DOHH2 (cell line): Measurements from ENCODE around the gene CEACAM21.

Source experiments
- H3F3A ChIP-seq: fragments of 200-600 bp; sonication (generic), shearing (Covaris generic); 2 replicates; pipeline ENCODE4 v1.6.0; 2016; ENCODE audit warnings: antibody characterized with exemption, mild to moderate bottlenecking; ENCODE audit not compliant: control insufficient read depth, insufficient read depth
- H3K27ac ChIP-seq: fragments of 200-600 bp; sonication (generic); 2 replicates; pipeline ENCODE4 v1.5.1; 2014; ENCODE audit warnings: low read depth, mild to moderate bottlenecking, low read length, moderate library complexity
- H3K27me3 ChIP-seq: fragments of 200-600 bp; sonication (generic); 2 replicates; pipeline ENCODE4 v1.6.1; 2014; ENCODE audit warnings: mild to moderate bottlenecking, low read length, mixed read lengths; ENCODE audit not compliant: control insufficient read depth
- H3K36me3 ChIP-seq: fragments of 200-600 bp; sonication (generic); 2 replicates; pipeline ENCODE4 v1.6.1; 2014; ENCODE audit warnings: mild to moderate bottlenecking, low read length, moderate library complexity, mixed read lengths; ENCODE audit not compliant: control insufficient read depth
- H3K4me1 ChIP-seq: fragments of 200-600 bp; sonication (generic); 2 replicates; pipeline ENCODE4 v1.6.1; 2014; ENCODE audit warnings: mild to moderate bottlenecking, low read length, mixed read lengths; ENCODE audit not compliant: control insufficient read depth
- H3K4me2 ChIP-seq: fragments of 200-600 bp; sonication (generic); 2 replicates; pipeline ENCODE4 v1.6.0; 2014; ENCODE audit warnings: mild to moderate bottlenecking, low read length, moderate library complexity
- H3K4me3 ChIP-seq: fragments of 200-600 bp; sonication (generic); 2 replicates; pipeline ENCODE4 v1.5.1; 2014; ENCODE audit warnings: mild to moderate bottlenecking, low read length, mixed read lengths
- H3K79me2 ChIP-seq: fragments of 200-600 bp; sonication (generic); 2 replicates; pipeline ENCODE4 v1.6.1; 2014; ENCODE audit warnings: mild to moderate bottlenecking, low read length, mixed read lengths; ENCODE audit not compliant: control insufficient read depth
- H3K9me2 ChIP-seq: fragments of 200-600 bp; sonication (generic); replicated peaks from 2 replicates; pipeline ENCODE4 v1.6.1; 2014; ENCODE audit warnings: mild to moderate bottlenecking, low read length, mixed read lengths; ENCODE audit not compliant: control insufficient read depth
- H3K9me3 ChIP-seq: fragments of 200-600 bp; sonication (generic); 2 replicates; pipeline ENCODE4 v1.6.1; 2014; ENCODE audit warnings: antibody characterized with exemption, low read length, mixed read lengths; ENCODE audit not compliant: control insufficient read depth, insufficient read depth
- H4K20me1 ChIP-seq: fragments of 200-600 bp; sonication (generic); 2 replicates; pipeline ENCODE4 v1.6.0; 2014; ENCODE audit warnings: low read depth, mild to moderate bottlenecking, antibody characterized with exemption, low read length, moderate library complexity; ENCODE audit not compliant: control insufficient read depth, insufficient read depth
- EZH2phosphoT487 ChIP-seq: fragments of 200-600 bp; sonication (generic); IDR thresholded peaks from 2 replicates; pipeline ENCODE4 v1.6.1; 2017; ENCODE audit warnings: borderline replicate concordance, mild to moderate bottlenecking, antibody characterized with exemption, low read length, moderate library complexity, mixed read lengths
- TF ChIP-seq, protein P1 (sequence below): fragments of 200-600 bp; sonication (generic); IDR thresholded peaks from one replicate; pipeline ENCODE4 v1.5.1; 2014; ENCODE audit warnings: antibody characterized with exemption, mild to moderate bottlenecking, low read depth, low read length; ENCODE audit not compliant: poor library complexity, severe bottlenecking

Gene CEACAM21

DNA sequence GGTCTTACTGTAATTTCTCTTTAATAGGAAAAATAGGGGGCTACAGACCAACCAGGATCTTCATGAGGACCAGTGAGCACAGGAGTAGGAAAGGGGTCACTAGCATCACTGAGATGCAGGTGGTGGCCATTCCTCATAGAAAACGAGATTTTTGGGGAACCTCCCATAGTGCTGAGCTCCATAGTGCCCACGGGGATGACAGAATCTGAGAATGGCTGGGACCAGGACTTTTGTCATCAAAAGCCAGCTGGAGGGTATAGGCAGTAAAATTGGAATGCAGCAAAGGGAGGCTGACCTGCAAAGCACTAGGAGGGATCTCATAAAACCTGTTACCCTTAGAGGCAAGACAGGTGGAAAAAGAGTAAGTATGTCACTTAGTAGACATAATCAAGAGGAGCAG is 28.4 kb upstream of the CEACAM21 start:
- no peak overlapping the region for H3K27ac ChIP-seq

DNA sequence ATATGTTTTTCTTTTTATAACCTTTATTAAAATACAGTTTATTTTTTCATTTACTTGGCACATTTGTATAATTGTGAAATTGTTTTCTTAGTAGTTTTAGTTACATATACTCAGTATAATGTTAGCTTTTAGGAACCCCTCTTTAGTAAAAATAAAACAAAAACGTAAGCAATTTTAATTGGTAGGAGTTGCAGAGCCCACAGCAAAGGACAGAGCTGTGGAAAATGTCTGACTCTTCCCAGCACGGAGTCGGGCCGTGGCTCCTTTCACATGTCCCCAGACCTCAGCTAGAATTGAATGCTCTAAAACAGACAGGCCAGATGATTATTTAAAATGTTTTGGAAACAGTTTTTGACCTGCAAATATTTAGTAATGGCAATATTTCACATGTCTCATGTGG is 27.9 kb upstream of the CEACAM21 start:
- H3K9me3 ChIP-seq, result no peaks in the 10 kb centered on the region
- no peaks in the 10 kb centered on the region for H4K20me1 ChIP-seq
- H3K79me2 ChIP-seq, result peaks cover 26% of the 10 kb centered on the region
- no peak for TF ChIP-seq EZH2phosphoT487
- TF ChIP-seq, protein P1, sequence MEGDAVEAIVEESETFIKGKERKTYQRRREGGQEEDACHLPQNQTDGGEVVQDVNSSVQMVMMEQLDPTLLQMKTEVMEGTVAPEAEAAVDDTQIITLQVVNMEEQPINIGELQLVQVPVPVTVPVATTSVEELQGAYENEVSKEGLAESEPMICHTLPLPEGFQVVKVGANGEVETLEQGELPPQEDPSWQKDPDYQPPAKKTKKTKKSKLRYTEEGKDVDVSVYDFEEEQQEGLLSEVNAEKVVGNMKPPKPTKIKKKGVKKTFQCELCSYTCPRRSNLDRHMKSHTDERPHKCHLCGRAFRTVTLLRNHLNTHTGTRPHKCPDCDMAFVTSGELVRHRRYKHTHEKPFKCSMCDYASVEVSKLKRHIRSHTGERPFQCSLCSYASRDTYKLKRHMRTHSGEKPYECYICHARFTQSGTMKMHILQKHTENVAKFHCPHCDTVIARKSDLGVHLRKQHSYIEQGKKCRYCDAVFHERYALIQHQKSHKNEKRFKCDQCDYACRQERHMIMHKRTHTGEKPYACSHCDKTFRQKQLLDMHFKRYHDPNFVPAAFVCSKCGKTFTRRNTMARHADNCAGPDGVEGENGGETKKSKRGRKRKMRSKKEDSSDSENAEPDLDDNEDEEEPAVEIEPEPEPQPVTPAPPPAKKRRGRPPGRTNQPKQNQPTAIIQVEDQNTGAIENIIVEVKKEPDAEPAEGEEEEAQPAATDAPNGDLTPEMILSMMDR, result no peak
- H3K27ac ChIP-seq, result peak overlapping the region; percentile 98
- no peaks in the 10 kb centered on the region for H3K9me2 ChIP-seq
- peaks cover 34% of the 10 kb centered on the region for H3F3A ChIP-seq
- no peak overlapping the region for H3K4me3 ChIP-seq
- peaks cover 66% of the 10 kb centered on the region for H3K4me1 ChIP-seq
- H3K27me3 ChIP-seq, result no peaks in the 10 kb centered on the region
- peaks cover 18% of the 10 kb centered on the region for H3K36me3 ChIP-seq
- peak overlapping the region; percentile 97 for H3K4me2 ChIP-seq

More for the DNA sequence above, 28.4 kb upstream of the CEACAM21 start:
- Histone ChIP-seq H3K36me3 (peaks cover 18% of the 10 kb centered on the region), H3K27me3 (no peaks in the 10 kb centered on the region), H3K4me3 (no peak overlapping the region), H3K9me3 (no peaks in the 10 kb centered on the region), H3K4me1 (peaks cover 61% of the 10 kb centered on the region), H3K4me2 (no peak overlapping the region), H3K9me2 (no peaks in the 10 kb centered on the region), H3K79me2 (peaks cover 26% of the 10 kb centered on the region), H4K20me1 (no peaks in the 10 kb centered on the region), H3F3A (peaks cover 34% of the 10 kb centered on the region)
- TF ChIP-seq, protein P1, result no peak
- no peak for TF ChIP-seq EZH2phosphoT487

DNA sequence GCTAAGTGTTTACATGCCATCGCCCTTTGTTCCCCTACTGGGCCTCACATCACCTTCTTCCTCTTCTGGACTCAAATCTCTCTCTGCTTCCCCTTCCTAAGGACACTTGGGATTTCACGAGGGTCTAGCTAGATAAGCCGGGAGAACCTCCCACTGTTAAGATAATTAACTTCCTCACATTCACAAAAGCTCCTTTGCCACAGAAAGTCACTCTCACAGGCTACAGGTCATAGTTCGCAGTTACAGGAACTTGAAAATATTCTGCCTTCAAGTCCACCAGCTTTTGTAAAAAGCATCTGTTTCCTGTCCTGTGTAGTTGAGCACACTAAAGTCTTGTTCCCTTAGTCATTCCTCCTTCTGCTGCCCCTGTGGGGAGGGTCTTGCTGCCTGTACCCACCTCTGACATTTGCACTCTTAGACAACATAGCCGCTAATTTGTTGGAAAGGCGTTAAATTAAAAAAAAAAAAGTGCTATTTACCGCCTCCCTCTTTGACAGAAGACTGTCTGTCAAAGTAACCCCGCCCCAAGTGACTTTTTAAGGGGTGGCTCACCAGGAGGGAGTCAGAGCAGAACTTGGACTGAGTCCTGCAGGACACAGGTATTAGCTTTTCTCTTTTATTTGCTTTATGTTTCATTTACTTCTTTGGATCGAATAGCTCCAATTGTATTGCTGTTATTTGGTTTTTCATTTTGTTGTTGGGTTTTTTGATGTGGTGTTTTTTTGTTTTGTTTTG is 26.8 kb upstream of the CEACAM21 start:
- Histone ChIP-seq H3K36me3 (peaks cover 29% of the 10 kb centered on the region), H3F3A (peaks cover 34% of the 10 kb centered on the region), H3K4me3 (peak overlapping the region; percentile 79), H3K27me3 (no peaks in the 10 kb centered on the region), H3K79me2 (peaks cover 33% of the 10 kb centered on the region), H3K9me3 (peaks cover 2% of the 10 kb centered on the region; the same call in 1 of the 2 replicates), H3K9me2 (no peaks in the 10 kb centered on the region), H3K4me1 (peaks cover 77% of the 10 kb centered on the region), H3K4me2 (peak overlapping the region; percentile 97), H3K27ac (peak overlapping the region; percentile 98), H4K20me1 (no peaks in the 10 kb centered on the region)
- TF ChIP-seq EZH2phosphoT487, result no peak
- TF ChIP-seq, protein P1, result no peak
